ENCODE results near the gene ATP5F1E.
"Not testable (repeated sequence)": the region's sequence is repeated elsewhere in the genome, so short reads cannot be mapped to it uniquely, and the experiment has no call there.

Gene ATP5F1E

DNA sequence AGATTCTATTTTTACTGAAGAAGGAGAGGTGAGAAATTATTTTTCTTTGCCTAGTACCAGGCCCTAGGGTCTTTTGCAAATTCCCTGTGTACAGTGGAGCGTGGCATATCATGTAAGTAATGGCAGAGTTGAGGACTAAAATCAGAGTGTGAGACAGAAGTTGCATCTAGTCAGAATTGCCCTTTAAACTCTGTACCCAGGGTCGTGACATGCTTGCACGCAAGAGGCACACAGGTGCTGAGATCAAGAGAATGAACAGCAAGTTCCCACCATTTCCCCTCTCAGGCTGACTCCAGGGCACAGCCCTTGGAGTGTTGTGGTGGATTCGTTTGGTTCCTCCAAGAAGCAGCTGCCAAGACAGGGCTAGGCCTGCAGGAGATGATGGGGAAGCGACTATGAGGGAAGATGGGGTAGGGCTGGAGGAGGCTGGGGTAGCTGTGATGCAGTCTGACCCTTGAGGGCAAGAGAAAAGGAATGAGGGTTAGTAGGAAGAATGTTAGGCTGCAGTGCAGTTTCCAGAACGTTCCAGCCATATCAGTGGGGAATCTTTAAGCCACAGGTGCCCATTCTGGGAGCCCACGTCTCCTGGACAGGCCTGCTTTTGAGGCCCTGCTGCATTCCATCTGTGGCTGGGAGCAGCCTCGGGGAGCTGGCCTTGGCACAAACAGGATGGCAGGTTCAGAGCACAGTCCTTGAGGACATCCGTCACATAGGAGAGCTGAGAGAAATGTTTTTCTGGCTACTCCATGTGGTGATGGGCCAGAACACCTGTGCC, 44.2 kb downstream of the ATP5F1E start:
- no peak for DNase-seq

GRCh38 chr20:58986968-58987517, 45.1 kb downstream of the ATP5F1E start:
- no peak for DNase-seq

DNA sequence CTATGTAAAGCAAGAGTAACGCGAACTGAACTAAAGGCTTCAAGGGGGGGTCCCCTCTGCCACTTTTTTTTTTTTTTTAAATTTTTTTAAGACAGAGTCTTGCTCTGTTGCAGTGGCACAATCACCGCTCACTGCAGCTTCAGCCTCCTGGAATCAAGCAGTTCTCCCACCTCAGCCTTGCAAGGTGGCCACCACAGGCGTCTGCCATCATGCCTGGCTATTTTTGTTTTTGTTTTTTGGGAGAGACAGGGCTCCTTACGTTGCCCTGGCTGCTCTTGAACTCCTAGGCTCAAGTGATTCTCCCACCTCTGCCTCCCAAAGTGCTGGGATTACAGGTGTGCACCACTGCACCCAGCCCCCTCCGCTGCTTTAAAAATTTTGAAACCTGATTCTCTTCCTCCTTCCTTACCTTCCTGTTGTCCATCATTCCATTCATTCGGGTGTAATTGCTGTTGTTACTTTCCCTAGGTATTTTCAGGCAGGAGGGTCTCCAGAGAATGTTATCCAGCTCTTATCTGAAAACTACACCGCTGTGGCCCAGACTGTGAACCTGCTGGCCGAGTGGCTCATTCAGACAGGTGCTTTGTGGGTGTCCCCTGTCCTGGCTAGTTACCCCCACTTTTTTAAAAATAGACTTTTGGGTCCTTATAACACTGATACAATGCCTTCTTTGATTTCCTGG, 45.7 kb downstream of the ATP5F1E start:
- DNase-seq = no peak

DNA sequence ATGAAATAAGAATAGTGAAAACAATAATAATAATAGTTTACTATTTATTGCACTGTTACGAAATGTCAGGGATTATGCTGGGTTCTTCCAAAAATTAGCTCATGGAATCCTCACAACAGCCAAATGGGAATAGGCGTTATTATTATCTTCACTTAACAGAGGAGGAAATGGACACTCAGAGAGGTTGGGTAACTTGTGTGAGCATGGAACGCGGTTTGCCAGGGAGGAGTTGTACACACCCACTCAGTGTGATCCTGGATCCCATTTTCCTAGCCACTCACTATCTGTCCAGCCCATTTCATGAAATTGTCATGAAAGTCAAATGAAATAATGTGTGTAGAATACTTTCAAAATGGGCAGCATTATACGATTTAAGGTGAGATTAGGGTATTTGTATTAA, 46.5 kb downstream of the ATP5F1E start:
- no peak for DNase-seq

DNA sequence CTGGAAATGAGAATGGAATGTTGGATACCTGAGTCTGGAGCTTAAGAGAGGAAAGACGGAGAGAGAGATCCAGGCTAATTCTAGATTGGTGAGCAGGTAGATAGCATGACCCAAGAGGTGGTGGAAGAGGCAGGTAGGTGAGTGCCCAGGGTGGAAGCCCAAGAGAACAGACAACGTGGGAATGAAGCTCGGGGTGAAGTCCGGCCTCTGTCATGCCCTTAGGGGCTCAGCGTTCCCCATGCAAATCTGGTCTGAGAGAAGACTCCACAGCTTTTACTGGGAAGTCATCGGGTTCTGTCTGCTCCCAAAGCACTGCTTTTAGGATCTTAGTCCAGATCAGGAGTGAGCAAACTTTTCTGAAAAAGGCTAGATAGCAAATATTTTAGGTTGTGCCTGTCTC, 47.4 kb downstream of the ATP5F1E start:
- DNase-seq = no peak

- DNase-seq = not testable (repeated sequence)
Observed at GRCh38 chr20:58983115-58983468, 49.0 kb downstream of the ATP5F1E start.

- no peak for DNase-seq
Observed at GRCh38 chr20:58982406-58983114, 49.6 kb downstream of the ATP5F1E start.

DNA sequence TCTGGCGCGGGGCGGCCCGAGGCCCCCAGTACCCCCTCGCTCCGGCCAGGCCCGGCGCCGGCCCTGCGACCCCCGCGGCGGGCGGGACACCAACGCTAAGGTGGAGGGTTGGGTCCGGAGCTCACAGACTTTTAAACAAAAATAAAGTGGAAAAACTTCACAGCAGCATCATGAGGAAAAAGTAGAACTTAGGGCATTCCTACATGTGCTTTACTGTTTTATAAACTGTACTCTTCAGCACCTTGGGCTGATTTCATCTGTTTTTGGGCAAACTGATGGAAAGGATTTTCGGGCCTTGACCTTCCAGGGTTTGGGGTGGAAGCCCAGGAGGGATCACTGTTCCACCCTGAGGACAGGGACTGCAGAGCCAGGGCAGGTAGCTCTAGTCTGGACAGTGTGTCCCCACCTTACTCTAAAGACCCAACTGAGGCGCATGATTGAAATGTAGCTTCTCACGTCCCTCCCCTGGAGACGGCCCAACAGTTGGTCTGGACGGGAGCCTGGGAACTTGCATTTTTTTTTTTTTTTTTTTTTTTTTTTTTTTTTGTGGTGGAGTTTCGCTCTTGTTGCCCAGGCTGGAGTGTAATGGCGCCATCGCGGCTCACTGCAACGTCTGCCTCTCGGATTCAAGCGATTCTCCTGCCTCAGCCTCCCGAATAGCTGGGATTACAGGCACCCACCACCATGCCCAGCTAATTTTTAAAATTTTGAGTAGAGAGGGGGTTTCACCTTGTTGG, 50.3 kb downstream of the ATP5F1E start:
- no peak for DNase-seq

DNA sequence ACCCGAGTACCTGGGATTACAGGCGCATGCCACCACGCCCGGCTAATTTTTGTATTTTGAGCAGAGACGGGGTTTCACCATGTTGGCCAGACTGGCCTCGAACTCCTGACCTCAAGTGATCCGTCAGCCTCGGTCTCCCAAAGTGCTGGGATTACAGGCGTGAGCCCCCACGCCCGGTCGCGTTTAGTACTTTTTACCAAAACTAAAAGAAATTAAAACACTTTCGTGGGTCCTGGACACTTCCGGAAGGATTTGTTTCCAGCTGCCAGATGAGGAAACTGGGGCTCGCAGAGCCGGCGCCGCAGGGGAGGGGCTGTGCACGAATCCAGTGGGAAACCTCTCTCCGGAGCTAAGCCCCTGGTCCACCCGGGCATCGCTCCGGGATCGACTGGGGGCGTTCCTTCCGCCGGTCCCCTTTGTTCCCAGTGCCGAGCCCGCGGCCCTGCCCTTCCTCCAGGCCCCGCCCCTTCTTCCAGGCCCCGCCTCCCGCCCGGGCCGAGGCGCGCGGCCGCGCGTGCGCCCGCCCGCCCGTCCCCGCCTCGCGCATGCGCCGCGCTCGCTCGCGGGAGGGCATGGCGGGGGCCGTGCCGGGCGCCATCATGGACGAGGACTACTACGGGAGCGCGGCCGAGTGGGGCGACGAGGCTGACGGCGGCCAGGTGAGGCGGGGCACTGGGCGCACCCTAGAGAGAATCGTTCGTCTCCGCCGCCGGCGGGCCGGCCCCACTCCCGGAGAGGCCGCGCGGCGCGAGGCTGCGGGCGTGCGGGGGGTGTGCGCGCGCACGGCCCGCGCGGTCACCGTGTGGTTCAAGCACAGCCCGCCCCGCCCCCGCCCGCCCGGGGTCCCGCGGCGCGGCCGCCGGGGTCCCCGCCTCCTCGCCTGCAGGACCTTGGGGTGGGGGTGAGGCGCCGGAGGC, 51.2 kb downstream of the ATP5F1E start, which contains the start of gene NELFCD:
TSS of gene NELFCD (plus strand) at position 546 of the 917 bp plus-strand sequence. CDS start at position 600, 54 bp downstream.
- peak; percentile 93 for DNase-seq

- DNase-seq = no peak
Observed at GRCh38 chr20:58978351-58979190, 53.6 kb downstream of the ATP5F1E start.

DNA sequence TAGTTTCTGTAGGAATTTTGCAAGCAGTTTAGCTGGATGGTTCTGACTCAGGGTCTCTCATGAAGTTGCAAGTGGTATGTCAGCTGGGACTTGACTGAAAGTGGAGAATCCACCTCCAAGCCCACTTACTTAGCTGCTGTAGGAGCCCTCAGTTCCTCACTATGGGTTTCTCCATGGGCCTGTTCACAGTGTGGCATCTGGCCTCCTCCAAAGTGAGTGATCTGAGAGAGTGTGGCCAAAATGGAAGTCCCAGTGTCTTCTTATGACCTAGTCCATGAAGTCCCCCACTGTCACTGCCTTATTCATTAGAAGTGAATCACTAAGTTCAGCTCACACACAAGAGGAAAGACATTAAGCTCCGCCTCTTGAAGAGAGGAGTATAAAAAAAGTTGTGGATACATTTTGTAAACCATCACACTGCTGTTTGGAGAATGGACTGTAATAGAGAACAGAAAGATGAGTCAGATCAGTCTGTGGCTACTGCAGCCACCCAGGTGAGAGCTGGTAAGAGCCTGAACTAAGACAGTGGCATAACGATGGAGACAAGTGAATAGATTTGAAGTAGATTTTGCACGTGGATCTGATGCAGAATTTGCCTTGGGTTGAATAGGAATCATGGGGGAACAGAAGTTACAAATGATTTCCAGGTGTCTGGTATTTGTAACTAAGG, 55.9 kb downstream of the ATP5F1E start:
- no peak for DNase-seq
